Neural progenitor cell (in vitro differentiated cells): Measurements from ENCODE around the gene ESPN. TPM values are rescaled to one million over a fixed set of nuclear protein-coding genes. Genes with fewer than 3 reads are reported as not detected.

Source experiments
- DNase-seq: peaks from one replicate; pipeline ENCODE4 v3.0.0-alpha.2; 2016; ENCODE audit warnings: low spot score
- H2AFZ ChIP-seq: fragments of 200-600 bp; sonication (generic); replicated peaks from 2 replicates; pipeline ENCODE4 v1.6.1; 2016; ENCODE audit warnings: antibody characterized with exemption
- H3F3A ChIP-seq: fragments of 200-600 bp; sonication (generic); 2 replicates; pipeline ENCODE4 v1.6.1; 2016; ENCODE audit warnings: antibody characterized with exemption, low read depth
- H3K27ac ChIP-seq: fragments of 200-600 bp; sonication (generic); 2 replicates; pipeline ENCODE4 v1.5.1; 2016; ENCODE audit warnings: mild to moderate bottlenecking
- H3K27me3 ChIP-seq: fragments of 200-600 bp; sonication (generic); 2 replicates; pipeline ENCODE4 v1.6.1; 2016; ENCODE audit warnings: mild to moderate bottlenecking, moderate library complexity
- H3K36me3 ChIP-seq: fragments of 200-600 bp; sonication (generic); 2 replicates; pipeline ENCODE4 v1.5.1; 2016
- H3K4me1 ChIP-seq: fragments of 200-600 bp; sonication (generic); 2 replicates; pipeline ENCODE4 v1.6.1; 2016; ENCODE audit warnings: mixed run types
- H3K4me2 ChIP-seq: fragments of 200-600 bp; sonication (generic); 2 replicates; pipeline ENCODE4 v1.6.1; 2016
- H3K4me3 ChIP-seq: fragments of 200-600 bp; sonication (generic); 2 replicates; pipeline ENCODE4 v1.5.1; 2016
- H3K79me2 ChIP-seq: fragments of 200-600 bp; sonication (generic); 2 replicates; pipeline ENCODE4 v1.6.1; 2016; ENCODE audit warnings: low read depth
- H3K9ac ChIP-seq: fragments of 200-600 bp; sonication (generic); 2 replicates; pipeline ENCODE4 v1.6.1; 2016
- H3K9me3 ChIP-seq: fragments of 200-600 bp; sonication (generic); 2 replicates; pipeline ENCODE4 v1.5.1; 2016; ENCODE audit warnings: low read depth
- H4K20me1 ChIP-seq: fragments of 200-600 bp; sonication (generic); 2 replicates; pipeline ENCODE4 v1.6.1; 2016; ENCODE audit warnings: low read depth
- H3K27ac Mint-ChIP-seq: 3 replicates; pipeline ENCODE4 v1.8.0; 2021; ENCODE audit warnings: mixed read lengths
- H3K27me3 Mint-ChIP-seq: 2 replicates; pipeline ENCODE4 v1.8.0; 2022; ENCODE audit warnings: low read depth, mild to moderate bottlenecking, inconsistent platforms, moderate library complexity, mixed read lengths; ENCODE audit not compliant: insufficient read depth
- H3K36me3 Mint-ChIP-seq: 3 replicates; pipeline ENCODE4 v1.8.0; 2021; ENCODE audit warnings: mixed read lengths
- H3K4me1 Mint-ChIP-seq: 3 replicates; pipeline ENCODE4 v1.8.0; 2021; ENCODE audit warnings: mixed read lengths
- H3K4me3 Mint-ChIP-seq: 3 replicates; pipeline ENCODE4 v1.8.0; 2021; ENCODE audit warnings: mild to moderate bottlenecking, moderate library complexity, mixed read lengths
- H3K9me3 Mint-ChIP-seq: 3 replicates; pipeline ENCODE4 v1.8.0; 2020; ENCODE audit warnings: mixed read lengths
- CTCF ChIP-seq: fragments of 200-600 bp; sonication (generic); IDR thresholded peaks from 2 replicates; pipeline ENCODE4 v1.5.1; 2017; ENCODE audit warnings: antibody characterized with exemption, mild to moderate bottlenecking
- EZH2 ChIP-seq: fragments of 200-600 bp; sonication (generic); IDR thresholded peaks from 2 replicates; pipeline ENCODE4 v1.6.1; 2017; ENCODE audit warnings: antibody characterized with exemption, mild to moderate bottlenecking, moderate library complexity
- EZH2phosphoT487 ChIP-seq: fragments of 200-600 bp; sonication (generic); IDR thresholded peaks from 2 replicates; pipeline ENCODE4 v1.6.1; 2017; ENCODE audit warnings: antibody characterized with exemption
- total RNA-seq: library from RNA; depleted of rRNA; stranded (reverse); fragments of >200 nt; gene quantifications from 2 replicates; pipeline ENCODE4 v1.2.3, GENCODE V29; 2015; ENCODE audit warnings: low replicate concordance

The ESPN gene
- total RNA-seq, 1 donor from 2014 or later: 7.1 TPM

GRCh38 chr1:6389971-6390370 lies 34.6 kb upstream of the ESPN start:
- Histone ChIP-seq H3K4me1 (peaks cover 22% of the 10 kb centered on the region), H3K79me2 (peaks cover 77% of the 10 kb centered on the region), H3K27ac (no peak overlapping the region)

GRCh38 chr1:6391951-6392808 lies 32.4 kb upstream of the ESPN start:
- peaks cover 31% of the 10 kb centered on the region for H3K4me1 Mint-ChIP-seq
- Histone ChIP-seq H3K4me1 (peaks cover 9% of the 10 kb centered on the region), H3F3A (peaks cover 25% of the 10 kb centered on the region), H4K20me1 (peaks cover 16% of the 10 kb centered on the region), H3K27ac (no peak overlapping the region), H3K36me3 (no peaks in the 10 kb centered on the region), H3K9ac (no peak overlapping the region), H2AFZ (peak overlapping the region; percentile 45), H3K4me3 (peak overlapping the region; percentile 89), H3K9me3 (no peaks in the 10 kb centered on the region), H3K27me3 (peaks cover 6% of the 10 kb centered on the region), H3K4me2 (peak overlapping the region; percentile 98), H3K79me2 (peaks cover 56% of the 10 kb centered on the region)
- TF ChIP-seq EZH2phosphoT487 (no peak), EZH2 (no peak), CTCF (no peak)
- peaks cover 3% of the 10 kb centered on the region for H3K36me3 Mint-ChIP-seq
- peaks cover 5% of the 10 kb centered on the region for H3K9me3 Mint-ChIP-seq
- peak overlapping the region; percentile 92 for H3K4me3 Mint-ChIP-seq
- DNase-seq: no peak
- peak overlapping the region; percentile 60 for H3K27ac Mint-ChIP-seq
- peaks cover 8% of the 10 kb centered on the region for H3K27me3 Mint-ChIP-seq

More at GRCh38 chr1:6389971-6390370, 34.6 kb upstream of the ESPN start:
- H4K20me1 ChIP-seq: peaks cover 20% of the 10 kb centered on the region
- no peak overlapping the region for H2AFZ ChIP-seq
- Mint-ChIP-seq H3K9me3 (peaks cover 5% of the 10 kb centered on the region), H3K27ac (no peak overlapping the region), H3K4me3 (no peak overlapping the region), H3K27me3 (peaks cover 5% of the 10 kb centered on the region), H3K4me1 (peaks cover 47% of the 10 kb centered on the region), H3K36me3 (peaks cover 8% of the 10 kb centered on the region)
- H3K9me3 ChIP-seq: no peaks in the 10 kb centered on the region
- TF ChIP-seq CTCF (no peak), EZH2phosphoT487 (no peak), EZH2 (no peak)
- no peak overlapping the region for H3K9ac ChIP-seq
- H3F3A ChIP-seq: peaks cover 38% of the 10 kb centered on the region
- no peak for DNase-seq
- H3K36me3 ChIP-seq: no peaks in the 10 kb centered on the region
- no peak overlapping the region for H3K4me3 ChIP-seq
- peaks cover 6% of the 10 kb centered on the region for H3K27me3 ChIP-seq
- H3K4me2 ChIP-seq: no peak overlapping the region

- H3K9ac ChIP-seq: no peak overlapping the region
- H3K4me3 ChIP-seq: peak overlapping the region; percentile 89
- Mint-ChIP-seq H3K36me3 (peaks cover 3% of the 10 kb centered on the region), H3K4me3 (peak overlapping the region; percentile 92), H3K27me3 (peaks cover 8% of the 10 kb centered on the region), H3K9me3 (peaks cover 5% of the 10 kb centered on the region), H3K4me1 (peaks cover 31% of the 10 kb centered on the region), H3K27ac (no peak overlapping the region)
- peaks cover 9% of the 10 kb centered on the region for H3K4me1 ChIP-seq
- peaks cover 49% of the 10 kb centered on the region for H3K79me2 ChIP-seq
- TF ChIP-seq EZH2 (no peak), EZH2phosphoT487 (no peak), CTCF (no peak)
- no peak overlapping the region for H3K27ac ChIP-seq
- peaks cover 6% of the 10 kb centered on the region for H3K27me3 ChIP-seq
- H3K4me2 ChIP-seq: peak overlapping the region; percentile 98
- no peaks in the 10 kb centered on the region for H3K9me3 ChIP-seq
- DNase-seq: peak; percentile 73
- H2AFZ ChIP-seq: peak overlapping the region; percentile 45
- H3K36me3 ChIP-seq: no peaks in the 10 kb centered on the region
- peaks cover 16% of the 10 kb centered on the region for H4K20me1 ChIP-seq
- H3F3A ChIP-seq: peaks cover 19% of the 10 kb centered on the region
Observed at GRCh38 chr1:6392809-6393399, 31.7 kb upstream of the ESPN start.
